ENCODE results near the gene NNMT. TPM values are rescaled to one million over a fixed set of nuclear protein-coding genes. Genes with fewer than 3 reads are reported as not detected.

NNMT gene
- total RNA-seq, 1 experiment from 2014 or later: 2.4 TPM

GRCh38 chr11:114264381-114264780, 31.8 kb upstream of the NNMT start:
- BruUV-seq (replicated peaks): no TSS peak
- intact Hi-C loops (cut with micrococcal nuclease; ENCODE audit: unreplicated experiment): loop anchor here (5.0 kb wide), 1 partner anchor 147 kb away; no protein-coding TSS in a partner anchor
- ChIA-PET CTCF (interaction anchor here (0.9 to 7.0 kb wide), 6 partner anchors 16 to 368 kb away, joined by 3 to 99 read pairs (median 6); no protein-coding TSS in a partner anchor), POLR2A (no interaction called here)
- Mint-ChIP-seq H3K9me3 (ENCODE audit: unreplicated experiment) (no peaks in the 10 kb centered on the region), H3K27ac (ENCODE audit: unreplicated experiment) (no peak overlapping the region), H3K36me3 (ENCODE audit: insufficient read depth, unreplicated experiment) (no peaks in the 10 kb centered on the region), H3K4me3 (ENCODE audit: unreplicated experiment) (no peak overlapping the region), H3K27me3 (ENCODE audit: insufficient read depth, unreplicated experiment) (no peaks in the 10 kb centered on the region), H3K4me1 (ENCODE audit: low read depth, unreplicated experiment) (no peaks in the 10 kb centered on the region)
- Histone ChIP-seq H3K9me3 (no peaks in the 10 kb centered on the region), H3K4me1 (peaks cover 9% of the 10 kb centered on the region; the same call in 1 of the 2 replicates), H3K36me3 (ENCODE audit: control insufficient read depth, insufficient read depth, low read length) (no peaks in the 10 kb centered on the region), H3K4me3 (ENCODE audit: low read depth, low read length) (no peak overlapping the region), H3K27me3 (replicated peaks; ENCODE audit: control insufficient read depth, insufficient read depth, low read length) (0 out of 2 replicates have a peak, but pooled peaks cover 1% of the 10 kb centered on the region)
- peak in 1 of 2 experiments; percentile 15 for DNase-seq
- TF ChIP-seq CTCF (IDR thresholded peaks at IDR 0.05; ENCODE audit: insufficient read depth in 1 of 2, low read depth in 1 of 2, low read length in 1 of 2, severe bottlenecking in 1 of 2, unreplicated experiment in 1 of 2): no peak

GRCh38 chr11:114265122-114265878, 30.9 kb upstream of the NNMT start:
- no peak overlapping the region for H3K4me3 ChIP-seq (ENCODE audit: low read depth, low read length)
- Mint-ChIP-seq H3K4me3 (ENCODE audit: unreplicated experiment) (no peak overlapping the region), H3K4me1 (ENCODE audit: low read depth, unreplicated experiment) (no peaks in the 10 kb centered on the region), H3K36me3 (ENCODE audit: insufficient read depth, unreplicated experiment) (no peaks in the 10 kb centered on the region), H3K9me3 (ENCODE audit: unreplicated experiment) (no peaks in the 10 kb centered on the region), H3K27ac (ENCODE audit: unreplicated experiment) (no peak overlapping the region), H3K27me3 (ENCODE audit: insufficient read depth, unreplicated experiment) (peaks cover 3% of the 10 kb centered on the region)
- H3K36me3 ChIP-seq (ENCODE audit: control insufficient read depth, insufficient read depth, low read length): no peaks in the 10 kb centered on the region
- 0 out of 2 replicates have a peak, but pooled peaks cover 1% of the 10 kb centered on the region for H3K27me3 ChIP-seq (replicated peaks; ENCODE audit: control insufficient read depth, insufficient read depth, low read length)
- ChIA-PET CTCF (interaction anchor here (0.6 to 7.0 kb wide), 6 partner anchors 15 to 373 kb away, joined by 3 to 99 read pairs (median 8); no protein-coding TSS in a partner anchor), POLR2A (no interaction called here)
- peaks cover 9% of the 10 kb centered on the region; the same call in 1 of the 2 replicates for H3K4me1 ChIP-seq
- no TSS peak for BruUV-seq (replicated peaks)
- no peak for TF ChIP-seq CTCF (IDR thresholded peaks at IDR 0.05; ENCODE audit: insufficient read depth in 1 of 2, low read depth in 1 of 2, low read length in 1 of 2, severe bottlenecking in 1 of 2, unreplicated experiment in 1 of 2)
- DNase-seq: peak in 1 of 2 experiments; percentile 15
- intact Hi-C loops (cut with micrococcal nuclease; ENCODE audit: unreplicated experiment): no loop called here
- H3K9me3 ChIP-seq: no peaks in the 10 kb centered on the region; the same call in 1 of the 2 replicates

GRCh38 chr11:114269498-114269897, 26.7 kb upstream of the NNMT start:
- CTCF ChIA-PET: interaction anchor here (0.9 kb wide), 1 partner anchor 8 kb away, joined by 3 read pairs; no protein-coding TSS in a partner anchor
- no peaks in the 10 kb centered on the region for H3K36me3 Mint-ChIP-seq (ENCODE audit: insufficient read depth, unreplicated experiment)
- H3K27me3 Mint-ChIP-seq (ENCODE audit: insufficient read depth, unreplicated experiment): peaks cover 15% of the 10 kb centered on the region
- BruUV-seq (replicated peaks): no TSS peak
- intact Hi-C loops (cut with micrococcal nuclease; ENCODE audit: unreplicated experiment): no loop called here
- Histone ChIP-seq H3K4me3 (ENCODE audit: low read depth, low read length) (no peak overlapping the region), H3K36me3 (ENCODE audit: control insufficient read depth, insufficient read depth, low read length) (no peaks in the 10 kb centered on the region), H3K9me3 (no peaks in the 10 kb centered on the region; the same call in 1 of the 2 replicates), H3K27me3 (replicated peaks; ENCODE audit: control insufficient read depth, insufficient read depth, low read length) (peaks cover 6% of the 10 kb centered on the region; the same call in 1 of the 2 replicates), H3K4me1 (no peaks in the 10 kb centered on the region)
- no peaks in the 10 kb centered on the region for H3K9me3 Mint-ChIP-seq (ENCODE audit: unreplicated experiment)
- TF ChIP-seq CTCF (IDR thresholded peaks at IDR 0.05; ENCODE audit: insufficient read depth in 1 of 2, low read depth in 1 of 2, low read length in 1 of 2, severe bottlenecking in 1 of 2, unreplicated experiment in 1 of 2): no peak
- H3K4me3 Mint-ChIP-seq (ENCODE audit: unreplicated experiment): no peak overlapping the region
- H3K4me1 Mint-ChIP-seq (ENCODE audit: low read depth, unreplicated experiment): no peaks in the 10 kb centered on the region
- H3K27ac Mint-ChIP-seq (ENCODE audit: unreplicated experiment): no peak overlapping the region
- DNase-seq: no peak
- POLR2A ChIA-PET: no interaction called here
